IMR-90 (cell line): ENCODE results near the gene EXOC4. TPM values are rescaled to one million over a fixed set of nuclear protein-coding genes. Genes with fewer than 3 reads are reported as not detected.

ENCODE experiments used
- ATAC-seq: fragments of 200-7000 bp; cut with Tn5 transposase; 2 replicates; pipeline ENCODE4 v1.9.1; 2020; ENCODE audit warnings: low read depth, mild to moderate bottlenecking, moderate library complexity
- BruUV-seq: library from RNA; stranded (reverse); fragments of 400-500 nt; replicated peaks from 2 replicates; lab custom pipeline; 2021; lab: Mats Ljungman, UMichigan
- CTCF ChIA-PET: fragments of 300-600 bp; formaldehyde crosslinking; extraction: SDS; loops from one replicate; lab custom pipeline; 2021; ENCODE audit warnings: antibody characterized with exemption; lab: Yijun Ruan, JAX
- POLR2A ChIA-PET: fragments of 300-600 bp; sonication (Branson Sonifier 250); formaldehyde crosslinking; loops from one replicate; lab custom pipeline; 2022; ENCODE audit warnings: antibody characterized with exemption; ENCODE audit not compliant: unreplicated experiment; lab: Charles Lee
- DNase-seq: peaks from one replicate; pipeline ENCODE4 v3.0.0; 2013
- H2AFZ ChIP-seq: replicated peaks from 2 replicates; pipeline ENCODE3; 2013; ENCODE audit warnings: low read length, mild to moderate bottlenecking; ENCODE audit not compliant: poor library complexity
- H2AK5ac ChIP-seq: 2 replicates; pipeline ENCODE4 v1.6.1; 2013; ENCODE audit warnings: low read depth, low read length, inconsistent platforms
- H2AK9ac ChIP-seq: replicated peaks from 2 replicates; pipeline ENCODE3; 2013; ENCODE audit warnings: mild to moderate bottlenecking, low read depth, low read length, moderate library complexity; ENCODE audit not compliant: poor library complexity
- H2BK120ac ChIP-seq: 2 replicates; pipeline ENCODE4 v1.6.1; 2013; ENCODE audit warnings: low read depth, low read length, inconsistent platforms
- H2BK15ac ChIP-seq: 3 replicates; pipeline ENCODE4 v1.6.1; 2013; ENCODE audit warnings: low read depth, low read length, inconsistent platforms
- H2BK20ac ChIP-seq: 2 replicates; pipeline ENCODE4 v1.6.1; 2013; ENCODE audit warnings: low read depth, mild to moderate bottlenecking, inconsistent platforms, low read length, moderate library complexity
- H2BK5ac ChIP-seq: 2 replicates; pipeline ENCODE4 v1.6.1; 2013; ENCODE audit warnings: mild to moderate bottlenecking, low read depth, low read length, inconsistent platforms; ENCODE audit not compliant: poor library complexity, severe bottlenecking
- H3K14ac ChIP-seq: replicated peaks from 2 replicates; pipeline ENCODE4 v1.6.1; 2013; ENCODE audit warnings: low read depth, low read length, inconsistent platforms
- H3K18ac ChIP-seq: 2 replicates; pipeline ENCODE4 v1.6.1; 2013; ENCODE audit warnings: low read depth, low read length, control low read depth
- H3K23ac ChIP-seq: 2 replicates; pipeline ENCODE4 v1.6.1; 2013; ENCODE audit warnings: low read depth, low read length, inconsistent platforms
- H3K27ac ChIP-seq: 2 replicates; pipeline ENCODE4 v1.5.1; 2013; ENCODE audit warnings: mild to moderate bottlenecking, control low read depth, low read length; ENCODE audit not compliant: insufficient read depth
- H3K27me3 ChIP-seq: 2 replicates; pipeline ENCODE4 v1.6.1; 2013; ENCODE audit warnings: low read length; ENCODE audit not compliant: control insufficient read depth, insufficient read depth
- H3K36me3 ChIP-seq: 2 replicates; pipeline ENCODE4 v1.6.1; 2013; ENCODE audit warnings: low read length, mixed read lengths; ENCODE audit not compliant: control insufficient read depth, insufficient read depth
- H3K4ac ChIP-seq: 2 replicates; pipeline ENCODE4 v1.6.1; 2013; ENCODE audit warnings: low read depth, low read length, inconsistent platforms
- H3K4me1 ChIP-seq: 2 replicates; pipeline ENCODE4 v1.6.1; 2013; ENCODE audit warnings: low read length, mixed read lengths; ENCODE audit not compliant: control insufficient read depth, insufficient read depth
- H3K4me2 ChIP-seq: 2 replicates; pipeline ENCODE4 v1.6.1; 2013; ENCODE audit warnings: low read depth, mild to moderate bottlenecking, control low read depth, low read length, moderate library complexity
- H3K4me3 ChIP-seq: 2 replicates; pipeline ENCODE4 v1.5.1; 2013; ENCODE audit warnings: low read depth, mild to moderate bottlenecking, control low read depth, low read length, moderate library complexity; ENCODE audit not compliant: insufficient read depth
- H3K56ac ChIP-seq: 2 replicates; pipeline ENCODE4 v1.6.1; 2013; ENCODE audit warnings: low read length, inconsistent platforms; ENCODE audit not compliant: insufficient read depth; ENCODE audit errors: extremely low read depth
- H3K79me1 ChIP-seq, 2 experiments: 2 replicates each; pipeline ENCODE4 v1.6.1; 2013; ENCODE audit warnings: low read length in 2 of 2, inconsistent platforms in 1 of 2, low read depth in 1 of 2
- H3K9ac ChIP-seq: 2 replicates; pipeline ENCODE4 v1.6.1; 2013; ENCODE audit warnings: low read depth, low read length, control low read depth
- H3K9me1 ChIP-seq: 2 replicates; pipeline ENCODE4 v1.6.1; 2013; ENCODE audit warnings: low read length, inconsistent platforms; ENCODE audit not compliant: insufficient read depth
- H3K9me3 ChIP-seq: 2 replicates; pipeline ENCODE4 v1.6.1; 2013; ENCODE audit warnings: low read length; ENCODE audit not compliant: control insufficient read depth, insufficient read depth
- H4K20me1 ChIP-seq: 2 replicates; pipeline ENCODE4 v1.6.1; 2013; ENCODE audit warnings: low read length, inconsistent platforms; ENCODE audit not compliant: insufficient read depth
- H4K5ac ChIP-seq: 2 replicates; pipeline ENCODE4 v1.6.1; 2013; ENCODE audit warnings: mild to moderate bottlenecking, low read depth, low read length, control low read depth
- H4K8ac ChIP-seq, 2 experiments: 2 replicates each; pipeline ENCODE4 v1.6.1; 2013; ENCODE audit warnings: low read depth in 2 of 2, low read length in 2 of 2, control low read depth in 1 of 2, inconsistent platforms in 1 of 2
- H4K91ac ChIP-seq: 2 replicates; pipeline ENCODE4 v1.6.1; 2013; ENCODE audit warnings: low read depth, low read length, inconsistent platforms; ENCODE audit not compliant: insufficient read depth
- CEBPB ChIP-seq: IDR thresholded peaks from 2 replicates; pipeline ENCODE4 v1.6.1; 2012; ENCODE audit warnings: low read depth, low read length, improper control_type of control experiment
- FOS ChIP-seq: fragments of 150-350 bp; IDR thresholded peaks from 2 replicates; pipeline ENCODE4 v1.6.1; 2016; ENCODE audit warnings: low read depth, low read length
- MXI1 ChIP-seq: IDR thresholded peaks from 2 replicates; pipeline ENCODE4 v1.6.1; 2012; ENCODE audit warnings: low read depth, mild to moderate bottlenecking, low read length, moderate library complexity, borderline replicate concordance
- NFE2L2 ChIP-seq: fragments of 150-350 bp; IDR thresholded peaks from 2 replicates; pipeline ENCODE4 v1.6.1; 2016; ENCODE audit warnings: low read depth, mild to moderate bottlenecking, low read length
- RCOR1 ChIP-seq: IDR thresholded peaks from 2 replicates; pipeline ENCODE4 v1.6.1; 2012; ENCODE audit warnings: mild to moderate bottlenecking, low read length, improper control_type of control experiment; ENCODE audit not compliant: insufficient replicate concordance
- USF2 ChIP-seq: fragments of 150-350 bp; IDR thresholded peaks from 2 replicates; pipeline ENCODE4 v1.6.1; 2017; ENCODE audit warnings: mild to moderate bottlenecking, antibody characterized with exemption, low read length, low read depth
- WGBS, 2 experiments: methylation state at CpG; one replicate each; pipeline versions ENCODE4 v1.1.5 to v1.1.7; 2013; ENCODE audit warnings: missing lambda C conversion rate in 2 of 2; ENCODE audit not compliant: insufficient read length in 1 of 2; ENCODE audit errors: extremely low coverage in 2 of 2; 5-methylcytosine and 5-hydroxymethylcytosine counted together
- dilution Hi-C: fragments of 300-500 bp; cut with HindIII; formaldehyde crosslinking; loops from one replicate; pipeline ENCODE4 v1.14.3; 2018; ENCODE audit warnings: low sequenced_read_pairs; ENCODE audit not compliant: unreplicated experiment
- in situ Hi-C: fragments of 300-500 bp; cut with MboI; formaldehyde crosslinking; loops from 3 replicates; pipeline ENCODE4 v1.14.3; 2019; ENCODE audit warnings: low sequenced_read_pairs, inconsistent platforms, mixed read lengths
- intact Hi-C: fragments of 100-400 bp; cut with micrococcal nuclease; formaldehyde crosslinking; loops from 2 replicates; pipeline ENCODE4 v1.10.0; 2022
- polyA plus RNA-seq, 3 experiments: library from polyadenylated mRNA; depleted of rRNA; stranded (reverse); fragments of >200 nt; gene quantifications; 2 replicates each; pipeline ENCODE4 v1.2.3, GENCODE V29; 2012; ENCODE audit warnings: low replicate concordance in 1 of 3
- total RNA-seq: library from RNA; depleted of rRNA; stranded (reverse); fragments of >200 nt; gene quantifications from 2 replicates; pipeline ENCODE4 v1.2.3, GENCODE V29; 2012

EXOC4 gene
- total and polyA plus RNA-seq, 2 of the 4 experiments (the other 2 are of a cell fraction), result 25.4 to 94.6 TPM

DNA sequence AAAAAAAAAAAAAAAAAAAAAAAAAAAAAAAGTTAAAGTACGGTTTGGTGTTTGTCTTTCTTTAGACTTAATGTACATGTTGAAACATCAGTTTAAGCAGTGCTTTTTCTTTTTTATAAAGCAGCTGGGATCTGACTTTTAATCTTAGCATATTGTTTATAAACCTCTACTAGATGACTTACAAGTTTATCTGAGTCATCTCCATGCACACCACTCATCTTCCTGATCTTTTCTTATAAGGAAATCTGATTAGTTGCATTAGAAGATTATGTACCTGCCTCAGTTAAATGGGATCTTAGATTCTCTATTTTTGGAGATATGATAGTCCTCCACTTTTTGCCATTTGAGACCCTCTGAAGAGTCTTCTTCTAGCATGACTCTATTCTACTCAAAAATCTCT lies 482.3 kb downstream of the EXOC4 start:
- ChIA-PET POLR2A (no interaction called here), CTCF (no interaction called here)
- H3K23ac ChIP-seq, result no peak overlapping the region
- no peak overlapping the region for H2BK5ac ChIP-seq
- no peaks in the 10 kb centered on the region for H3K9me1 ChIP-seq
- dilution Hi-C loops (no loop called here), in situ Hi-C loops (no loop called here), intact Hi-C loops (no loop called here)
- no peak overlapping the region for H2BK15ac ChIP-seq
- H2BK20ac ChIP-seq, result no peak overlapping the region
- no peak overlapping the region for H4K5ac ChIP-seq
- no peak overlapping the region for H4K91ac ChIP-seq
- H3K9me3 ChIP-seq, result no peaks in the 10 kb centered on the region
- H3K27ac ChIP-seq, result no peak overlapping the region
- DNase-seq, result peak; percentile 88
- no peak overlapping the region for H3K4ac ChIP-seq
- H4K8ac ChIP-seq, result no peak overlapping the region
- H3K4me1 ChIP-seq, result no peaks in the 10 kb centered on the region
- no peak overlapping the region for H2AK9ac ChIP-seq
- peak; percentile 73 for TF ChIP-seq FOS
- no peak for TF ChIP-seq RCOR1
- no peak for TF ChIP-seq CEBPB
- no peak for TF ChIP-seq NFE2L2
- TF ChIP-seq MXI1, result no peak
- no peak for TF ChIP-seq USF2
- no peaks in the 10 kb centered on the region for H3K36me3 ChIP-seq
- no peaks in the 10 kb centered on the region for H4K20me1 ChIP-seq
- no peak overlapping the region for H3K9ac ChIP-seq
- WGBS, 2 experiments, result no CpG with 5 or more reads among the region's 1 CpG
- H3K4me2 ChIP-seq, result no peak overlapping the region
- H2AK5ac ChIP-seq, result no peak overlapping the region
- ATAC-seq, result peak; percentile 88
- H3K27me3 ChIP-seq, result no peaks in the 10 kb centered on the region
- H3K14ac ChIP-seq, result no peak overlapping the region
- H3K18ac ChIP-seq, result no peak overlapping the region
- H2BK120ac ChIP-seq, result no peak overlapping the region
- H3K79me1 ChIP-seq, result no peaks in the 10 kb centered on the region
- H3K56ac ChIP-seq, result no peak overlapping the region
- H3K4me3 ChIP-seq, result no peak overlapping the region
- BruUV-seq, result no TSS peak
- H2AFZ ChIP-seq, result no peak overlapping the region
